Natural killer cell (primary cell): Measurements from ENCODE around the gene PEX13. TPM values are rescaled to one million over a fixed set of nuclear protein-coding genes. Genes with fewer than 3 reads are reported as not detected.

Experiments
- ATAC-seq, 3 donors: fragments of 150-1000 bp in 2 of 3; fragments of 200-7000 bp in 1 of 3; cut with Tn5 transposase; 1 replicate in 1 of 3; 2 replicates in 2 of 3; pipeline ENCODE4 v1.10.0; 2021; ENCODE audit warnings: mild to moderate bottlenecking in 2 of 3, moderate library complexity in 2 of 3
- DNase-seq, 2 donors: peaks; one replicate each; pipeline versions ENCODE4 v3.0.0 to v3.0.0-alpha.2; 2013 to 2021; ENCODE audit warnings: mixed read lengths in 1 of 2
- H3K27ac ChIP-seq: one replicate; pipeline ENCODE4 v1.5.1; 2013; ENCODE audit warnings: mild to moderate bottlenecking, low read length
- H3K27me3 ChIP-seq: one replicate; pipeline ENCODE4 v1.6.1; 2013; ENCODE audit warnings: low read length; ENCODE audit not compliant: control insufficient read depth, insufficient read depth
- H3K36me3 ChIP-seq: one replicate; pipeline ENCODE4 v1.6.1; 2013; ENCODE audit warnings: low read length; ENCODE audit not compliant: control insufficient read depth, insufficient read depth
- H3K4me1 ChIP-seq: one replicate; pipeline ENCODE4 v1.6.1; 2013; ENCODE audit warnings: low read length; ENCODE audit not compliant: control insufficient read depth, insufficient read depth
- H3K4me3 ChIP-seq: one replicate; pipeline ENCODE4 v1.5.1; 2013; ENCODE audit warnings: low read length
- H3K9me3 ChIP-seq: one replicate; pipeline ENCODE4 v1.6.1; 2013; ENCODE audit warnings: low read length; ENCODE audit not compliant: control insufficient read depth, insufficient read depth
- H3K27ac Mint-ChIP-seq, 2 donors: one replicate each; pipeline ENCODE4 v1.8.0; 2022; ENCODE audit warnings: mild to moderate bottlenecking in 2 of 2, mixed read lengths in 2 of 2, moderate library complexity in 1 of 2
- H3K27me3 Mint-ChIP-seq, 2 donors: one replicate each; pipeline ENCODE4 v1.8.0; 2022; ENCODE audit warnings: low read depth in 2 of 2, mixed read lengths in 2 of 2
- H3K36me3 Mint-ChIP-seq: one replicate; pipeline ENCODE4 v1.8.0; 2022; ENCODE audit warnings: mixed read lengths
- H3K4me1 Mint-ChIP-seq, 2 donors: one replicate each; pipeline ENCODE4 v1.8.0; 2022; ENCODE audit warnings: mixed read lengths in 2 of 2
- H3K4me3 Mint-ChIP-seq: one replicate; pipeline ENCODE4 v1.8.0; 2022; ENCODE audit warnings: mild to moderate bottlenecking, moderate library complexity, mixed read lengths
- H3K9me3 Mint-ChIP-seq, 2 donors: one replicate each; pipeline ENCODE4 v1.8.0; 2022; ENCODE audit warnings: mixed read lengths in 2 of 2
- CTCF ChIP-seq: fragments of 200-600 bp; IDR thresholded peaks from one replicate; pipeline ENCODE4 v1.8.0; 2022; ENCODE audit warnings: antibody characterized with exemption
- WGBS: methylation state at CpG from one replicate; pipeline ENCODE4 v1.1.7; 2013; ENCODE audit warnings: missing lambda C conversion rate; ENCODE audit not compliant: insufficient coverage; 5-methylcytosine and 5-hydroxymethylcytosine counted together
- intact Hi-C: fragments of 100-400 bp; cut with micrococcal nuclease; formaldehyde crosslinking; loops from one replicate; pipeline ENCODE4 v1.14.2; 2022
- total RNA-seq, 4 donors: library from RNA; stranded (reverse); fragments of 120-200 nt in 1 of 4; gene quantifications; one replicate each; pipeline versions ENCODE4 v1.2.3 to v1.2.4, GENCODE V29; 2013 to 2022

The PEX13 gene
- total RNA-seq, 3 donors from 2014 or later (not counting 1 experiment from before 2014, with no cell fraction given): 15.8 to 18.1 (median 17.9) TPM

- H3K4me3 ChIP-seq: no peak overlapping the region
- ATAC-seq: no peak
Measured at GRCh38 chr2:60991644-60992043, 25.9 kb upstream of the PEX13 start.

GRCh38 chr2:60992985-60993392 lies 24.5 kb upstream of the PEX13 start:
- H3K27me3 Mint-ChIP-seq: no peaks in the 10 kb centered on the region
- ATAC-seq (peak; percentile 98 to 100 (median 99)), DNase-seq (peak; percentile 40 to 71)
- TF ChIP-seq CTCF: no peak
- H3K4me3 Mint-ChIP-seq: peak overlapping the region; percentile 82
- H3K36me3 Mint-ChIP-seq: no peaks in the 10 kb centered on the region
- 16% methylated on average over 7 of the region's 7 CpGs for WGBS
- peaks cover 5% of the 10 kb centered on the region for H3K9me3 ChIP-seq
- no peaks in the 10 kb centered on the region for H3K9me3 Mint-ChIP-seq
- H3K27ac ChIP-seq: peak overlapping the region; percentile 87
- H3K4me3 ChIP-seq: peak overlapping the region; percentile 23
- peaks cover 4% of the 10 kb centered on the region for H3K4me1 ChIP-seq
- intact Hi-C loops: loop anchor here (2.0 kb wide), 2 partner anchors 38 to 112 kb away; partner anchors contain the start of gene REL
- peak overlapping the region; percentile 93 to 98 for H3K27ac Mint-ChIP-seq
- peaks cover 16 to 20% of the 10 kb centered on the region in 2 donors for H3K4me1 Mint-ChIP-seq
- no peaks in the 10 kb centered on the region for H3K27me3 ChIP-seq
- no peaks in the 10 kb centered on the region for H3K36me3 ChIP-seq

More at GRCh38 chr2:60991644-60992043, 25.9 kb upstream of the PEX13 start:
- H3K36me3 Mint-ChIP-seq: peaks cover 7% of the 10 kb centered on the region
- Histone ChIP-seq H3K27ac (no peak overlapping the region), H3K4me1 (peaks cover 4% of the 10 kb centered on the region), H3K27me3 (no peaks in the 10 kb centered on the region), H3K36me3 (no peaks in the 10 kb centered on the region), H3K9me3 (peaks cover 5% of the 10 kb centered on the region)
- TF ChIP-seq CTCF: no peak
- DNase-seq: no peak
- peak overlapping the region; percentile 93 to 98 for H3K27ac Mint-ChIP-seq
- H3K27me3 Mint-ChIP-seq: no peaks in the 10 kb centered on the region
- H3K4me1 Mint-ChIP-seq: peaks cover 16 to 20% of the 10 kb centered on the region in 2 donors
- WGBS: 94% methylated on average over 3 of the region's 4 CpGs
- no peaks in the 10 kb centered on the region for H3K9me3 Mint-ChIP-seq
- intact Hi-C loops: loop anchor here (2.0 kb wide), 2 partner anchors 37 to 111 kb away; partner anchors contain the start of gene REL
- no peak overlapping the region for H3K4me3 Mint-ChIP-seq

GRCh38 chr2:60994131-60994530 lies 23.4 kb upstream of the PEX13 start:
- Histone ChIP-seq H3K4me3 (no peak overlapping the region), H3K4me1 (peaks cover 4% of the 10 kb centered on the region), H3K9me3 (peaks cover 5% of the 10 kb centered on the region), H3K36me3 (no peaks in the 10 kb centered on the region), H3K27ac (no peak overlapping the region), H3K27me3 (no peaks in the 10 kb centered on the region)
- intact Hi-C loops: no loop called here
- no peak for TF ChIP-seq CTCF
- Mint-ChIP-seq H3K36me3 (no peaks in the 10 kb centered on the region), H3K4me1 (peaks cover 16 to 23% of the 10 kb centered on the region in 2 donors), H3K4me3 (peak overlapping the region; percentile 6), H3K27me3 (no peaks in the 10 kb centered on the region), H3K27ac (peak overlapping the region; percentile 59 to 98), H3K9me3 (no peaks in the 10 kb centered on the region)
- ATAC-seq: no peak
- DNase-seq: no peak
